ENCODE data around the gene BAHD1.

BAHD1 gene

DNA sequence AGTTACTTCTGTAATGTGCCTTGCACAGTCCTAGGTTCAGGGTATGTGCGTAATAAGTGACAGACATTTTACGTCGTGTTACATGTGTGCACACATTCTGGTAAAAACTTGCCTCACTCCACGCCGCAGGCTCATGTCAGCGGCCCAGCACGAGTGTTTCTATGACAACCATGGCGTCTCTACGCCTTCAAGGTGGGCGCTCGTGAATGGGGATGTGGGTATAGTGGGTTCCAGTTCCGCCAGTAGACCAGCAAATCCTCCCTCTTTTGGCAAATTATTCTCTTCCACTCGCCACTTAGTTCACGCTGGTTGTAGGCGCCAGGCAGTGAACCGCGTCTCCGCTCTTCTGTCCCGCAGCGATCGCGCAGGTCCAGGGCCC, 70.3 kb downstream of the BAHD1 start:
- no peak overlapping the region for H3K4me3 ChIP-seq (ENCODE audit: low read length, poor library complexity, severe bottlenecking)
- H3K9me2 ChIP-seq (replicated peaks; ENCODE audit: low read depth, low read length) = no peaks in the 10 kb centered on the region
- no peaks in the 10 kb centered on the region for H3K9me3 ChIP-seq (ENCODE audit: insufficient read depth, low read depth, low read length)
- no peaks in the 10 kb centered on the region; the same call in 1 of the 2 replicates for H3F3A ChIP-seq (ENCODE audit: low read depth)
- no peaks in the 10 kb centered on the region for H3K36me3 ChIP-seq (ENCODE audit: insufficient read depth, low read length)
- peak overlapping the region; percentile 25 for H3K4me2 ChIP-seq (ENCODE audit: low read depth, low read length, poor library complexity, severe bottlenecking)
- no peaks in the 10 kb centered on the region for H4K20me1 ChIP-seq (ENCODE audit: insufficient read depth, low read length, poor library complexity, severe bottlenecking)
- no peaks in the 10 kb centered on the region for H3K79me2 ChIP-seq (ENCODE audit: insufficient read depth, low read length)
- no peaks in the 10 kb centered on the region for H3K27me3 ChIP-seq (ENCODE audit: insufficient read depth, low read length, poor library complexity, severe bottlenecking)
- no peak overlapping the region for H3K9ac ChIP-seq (ENCODE audit: low read depth, low read length, poor library complexity, severe bottlenecking)
- TF ChIP-seq EZH2phosphoT487 (IDR thresholded peaks at IDR 0.05; ENCODE audit: borderline replicate concordance) = no peak
- TF ChIP-seq, protein P1, sequence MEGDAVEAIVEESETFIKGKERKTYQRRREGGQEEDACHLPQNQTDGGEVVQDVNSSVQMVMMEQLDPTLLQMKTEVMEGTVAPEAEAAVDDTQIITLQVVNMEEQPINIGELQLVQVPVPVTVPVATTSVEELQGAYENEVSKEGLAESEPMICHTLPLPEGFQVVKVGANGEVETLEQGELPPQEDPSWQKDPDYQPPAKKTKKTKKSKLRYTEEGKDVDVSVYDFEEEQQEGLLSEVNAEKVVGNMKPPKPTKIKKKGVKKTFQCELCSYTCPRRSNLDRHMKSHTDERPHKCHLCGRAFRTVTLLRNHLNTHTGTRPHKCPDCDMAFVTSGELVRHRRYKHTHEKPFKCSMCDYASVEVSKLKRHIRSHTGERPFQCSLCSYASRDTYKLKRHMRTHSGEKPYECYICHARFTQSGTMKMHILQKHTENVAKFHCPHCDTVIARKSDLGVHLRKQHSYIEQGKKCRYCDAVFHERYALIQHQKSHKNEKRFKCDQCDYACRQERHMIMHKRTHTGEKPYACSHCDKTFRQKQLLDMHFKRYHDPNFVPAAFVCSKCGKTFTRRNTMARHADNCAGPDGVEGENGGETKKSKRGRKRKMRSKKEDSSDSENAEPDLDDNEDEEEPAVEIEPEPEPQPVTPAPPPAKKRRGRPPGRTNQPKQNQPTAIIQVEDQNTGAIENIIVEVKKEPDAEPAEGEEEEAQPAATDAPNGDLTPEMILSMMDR (conservative IDR thresholded peaks at IDR 0.05; ENCODE audit: low read length) = no peak
- no peak overlapping the region for H2AFZ ChIP-seq (ENCODE audit: low read length)
- peaks cover 6% of the 10 kb centered on the region for H3K4me1 ChIP-seq (ENCODE audit: insufficient read depth, low read length, poor library complexity, severe bottlenecking)

DNA sequence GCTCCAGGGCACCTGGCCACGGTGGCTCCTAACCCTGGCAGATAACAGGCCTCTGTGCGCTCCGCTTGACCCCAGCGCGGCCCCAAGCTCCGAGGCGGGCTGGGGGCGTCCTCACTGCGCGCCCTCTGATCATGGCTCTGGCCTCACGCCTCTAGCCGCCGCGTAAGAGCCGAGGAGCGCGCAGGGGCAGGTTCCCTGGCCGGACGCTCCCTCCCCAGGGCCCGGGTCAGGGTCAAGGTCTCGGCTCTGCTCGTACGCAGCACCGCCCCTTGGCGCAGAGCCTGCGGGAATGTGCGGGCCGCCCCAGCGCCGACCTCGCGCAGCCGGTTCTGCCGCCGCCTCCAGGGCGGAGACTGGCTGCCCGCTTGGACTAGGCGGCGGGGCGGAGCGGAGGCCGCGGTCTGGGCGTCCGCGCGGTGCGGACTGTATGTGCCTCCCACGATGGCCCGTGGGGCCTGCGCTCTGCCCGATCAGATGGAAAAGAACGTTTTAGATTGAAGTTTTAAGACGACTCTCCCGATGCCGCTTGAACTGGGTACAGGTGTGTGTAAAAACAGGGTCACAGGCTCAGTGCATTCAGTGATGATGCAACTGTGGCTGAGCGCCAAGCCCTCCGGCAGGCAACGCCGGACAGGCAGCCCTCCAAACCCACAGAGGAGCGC, 70.8 kb downstream of the BAHD1 start:
- H3F3A ChIP-seq (ENCODE audit: low read depth) = no peaks in the 10 kb centered on the region; the same call in 1 of the 2 replicates
- H3K27me3 ChIP-seq (ENCODE audit: insufficient read depth, low read length, poor library complexity, severe bottlenecking) = no peaks in the 10 kb centered on the region
- no peak overlapping the region for H3K9ac ChIP-seq (ENCODE audit: low read depth, low read length, poor library complexity, severe bottlenecking)
- no peaks in the 10 kb centered on the region for H3K79me2 ChIP-seq (ENCODE audit: insufficient read depth, low read length)
- TF ChIP-seq EZH2phosphoT487 (IDR thresholded peaks at IDR 0.05; ENCODE audit: borderline replicate concordance) = no peak
- TF ChIP-seq, protein P1 (conservative IDR thresholded peaks at IDR 0.05; ENCODE audit: low read length) = no peak
- no peaks in the 10 kb centered on the region for H3K9me2 ChIP-seq (replicated peaks; ENCODE audit: low read depth, low read length)
- no peaks in the 10 kb centered on the region for H3K36me3 ChIP-seq (ENCODE audit: insufficient read depth, low read length)
- no peak overlapping the region for H3K4me3 ChIP-seq (ENCODE audit: low read length, poor library complexity, severe bottlenecking)
- H3K4me1 ChIP-seq (ENCODE audit: insufficient read depth, low read length, poor library complexity, severe bottlenecking) = peaks cover 4% of the 10 kb centered on the region
- peak overlapping the region; percentile 25 for H3K4me2 ChIP-seq (ENCODE audit: low read depth, low read length, poor library complexity, severe bottlenecking)
- no peaks in the 10 kb centered on the region for H3K9me3 ChIP-seq (ENCODE audit: insufficient read depth, low read depth, low read length)
- H2AFZ ChIP-seq (ENCODE audit: low read length) = no peak overlapping the region
- no peaks in the 10 kb centered on the region for H4K20me1 ChIP-seq (ENCODE audit: insufficient read depth, low read length, poor library complexity, severe bottlenecking)

DNA sequence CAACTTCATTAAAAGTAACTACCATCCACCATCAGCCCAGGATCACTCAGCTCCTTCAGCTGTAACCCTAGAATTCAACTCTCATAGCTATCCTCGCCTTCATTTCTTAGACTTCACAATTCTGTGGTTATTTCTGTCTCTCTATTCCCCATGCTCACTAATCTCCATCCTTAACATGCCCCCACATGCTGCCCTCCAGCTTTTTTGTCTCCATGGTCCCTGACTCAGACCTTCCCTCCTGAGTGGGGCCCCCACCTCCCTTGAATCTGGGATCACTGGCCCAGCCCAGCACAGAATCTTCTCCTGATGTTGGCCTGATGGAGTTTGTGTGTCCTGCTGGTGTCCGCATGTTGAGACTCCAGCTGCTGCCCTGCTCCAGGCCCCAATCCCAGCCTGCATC, 71.7 kb downstream of the BAHD1 start:
- Histone ChIP-seq H2AFZ (ENCODE audit: low read length) (no peak overlapping the region), H3K27me3 (ENCODE audit: insufficient read depth, low read length, poor library complexity, severe bottlenecking) (no peaks in the 10 kb centered on the region), H3K4me1 (ENCODE audit: insufficient read depth, low read length, poor library complexity, severe bottlenecking) (no peaks in the 10 kb centered on the region), H3K9me2 (replicated peaks; ENCODE audit: low read depth, low read length) (no peaks in the 10 kb centered on the region), H3K9ac (ENCODE audit: low read depth, low read length, poor library complexity, severe bottlenecking) (no peak overlapping the region), H4K20me1 (ENCODE audit: insufficient read depth, low read length, poor library complexity, severe bottlenecking) (no peaks in the 10 kb centered on the region), H3K4me2 (ENCODE audit: low read depth, low read length, poor library complexity, severe bottlenecking) (no peak overlapping the region), H3K36me3 (ENCODE audit: insufficient read depth, low read length) (no peaks in the 10 kb centered on the region), H3K79me2 (ENCODE audit: insufficient read depth, low read length) (no peaks in the 10 kb centered on the region), H3K9me3 (ENCODE audit: insufficient read depth, low read depth, low read length) (no peaks in the 10 kb centered on the region), H3K4me3 (ENCODE audit: low read length, poor library complexity, severe bottlenecking) (no peak overlapping the region), H3F3A (ENCODE audit: low read depth) (no peaks in the 10 kb centered on the region; the same call in 1 of the 2 replicates)
- TF ChIP-seq EZH2phosphoT487 (IDR thresholded peaks at IDR 0.05; ENCODE audit: borderline replicate concordance) = no peak
- TF ChIP-seq, protein P1 (conservative IDR thresholded peaks at IDR 0.05; ENCODE audit: low read length) = no peak

Measured in Loucy (cell line).